ENCODE results near the gene FMO3.

DNA sequence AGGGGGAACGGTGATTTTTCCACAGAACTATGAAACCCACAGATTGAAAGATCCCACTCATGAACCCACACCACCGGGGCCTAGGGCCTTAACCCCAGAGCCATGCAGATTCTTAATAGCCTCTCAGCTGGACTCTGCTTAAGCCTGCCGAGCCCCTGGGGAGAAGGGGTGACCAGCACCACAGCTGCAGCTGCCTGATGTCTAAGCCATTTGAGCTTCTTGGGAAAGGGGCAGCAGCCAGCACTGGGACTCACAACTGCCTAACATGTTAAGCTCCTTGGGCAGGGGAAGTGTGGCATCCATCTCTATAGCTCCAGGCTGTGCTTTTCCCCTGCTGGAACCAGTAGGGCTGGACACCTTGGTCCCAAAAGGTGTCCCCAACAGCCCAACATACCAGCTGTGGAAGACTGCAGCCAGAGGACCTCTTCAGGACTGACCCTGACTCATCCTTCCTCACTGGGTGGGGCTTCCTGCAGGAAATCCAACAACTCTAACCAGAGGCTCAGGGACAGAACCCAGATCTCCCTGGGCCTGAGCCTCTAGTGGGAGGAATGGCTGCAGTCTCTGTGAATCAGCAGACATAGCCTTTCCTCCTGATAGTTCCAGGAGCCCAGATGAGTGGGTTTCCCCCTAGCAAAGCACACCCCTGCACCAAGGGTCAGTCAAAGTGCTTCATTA is 34.6 kb upstream of the FMO3 start:
- TF ChIP-seq CTCF (IDR thresholded peaks at IDR 0.05) (no peak), POLR2A (IDR thresholded peaks at IDR 0.05) (no peak)
